GM18505 (cell line): ENCODE results near the gene AKT2.
A peak's percentile ranks its signal among the peaks of the same experiment; 100 is the strongest.

Source experiments
- ATAC-seq: cut with Tn5 transposase; IDR thresholded peaks from one replicate; pipeline ENCODE4 v1.9.1; 2021; ENCODE audit not compliant: unreplicated experiment
- POLR2A ChIP-seq: IDR thresholded peaks from 4 replicates; pipeline ENCODE4 v1.6.1; 2011; ENCODE audit warnings: borderline replicate concordance; ENCODE audit not compliant: insufficient read depth, insufficient read length; ENCODE audit errors: extremely low read depth

AKT2 gene

DNA sequence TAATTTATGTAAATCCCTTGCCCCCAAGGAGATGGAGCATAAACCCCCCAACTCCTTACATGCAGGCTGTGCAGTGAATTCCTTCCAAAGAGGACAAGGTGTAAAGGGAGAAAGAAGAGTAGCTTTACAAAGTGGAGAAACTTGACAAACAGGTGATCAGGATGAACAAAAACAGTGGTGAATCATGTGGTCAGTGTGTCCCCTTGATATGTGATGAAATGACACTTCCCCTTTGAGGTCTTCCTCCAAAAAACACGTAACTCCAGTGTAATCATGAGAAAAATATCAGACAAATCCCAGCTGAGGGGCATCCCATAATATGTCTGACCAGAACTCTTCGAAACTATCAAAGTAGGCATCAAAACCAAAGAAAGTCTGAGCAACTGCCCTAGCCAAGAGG, 29.5 kb upstream of the AKT2 start:
- ATAC-seq = no peak
- TF ChIP-seq POLR2A = no peak

DNA sequence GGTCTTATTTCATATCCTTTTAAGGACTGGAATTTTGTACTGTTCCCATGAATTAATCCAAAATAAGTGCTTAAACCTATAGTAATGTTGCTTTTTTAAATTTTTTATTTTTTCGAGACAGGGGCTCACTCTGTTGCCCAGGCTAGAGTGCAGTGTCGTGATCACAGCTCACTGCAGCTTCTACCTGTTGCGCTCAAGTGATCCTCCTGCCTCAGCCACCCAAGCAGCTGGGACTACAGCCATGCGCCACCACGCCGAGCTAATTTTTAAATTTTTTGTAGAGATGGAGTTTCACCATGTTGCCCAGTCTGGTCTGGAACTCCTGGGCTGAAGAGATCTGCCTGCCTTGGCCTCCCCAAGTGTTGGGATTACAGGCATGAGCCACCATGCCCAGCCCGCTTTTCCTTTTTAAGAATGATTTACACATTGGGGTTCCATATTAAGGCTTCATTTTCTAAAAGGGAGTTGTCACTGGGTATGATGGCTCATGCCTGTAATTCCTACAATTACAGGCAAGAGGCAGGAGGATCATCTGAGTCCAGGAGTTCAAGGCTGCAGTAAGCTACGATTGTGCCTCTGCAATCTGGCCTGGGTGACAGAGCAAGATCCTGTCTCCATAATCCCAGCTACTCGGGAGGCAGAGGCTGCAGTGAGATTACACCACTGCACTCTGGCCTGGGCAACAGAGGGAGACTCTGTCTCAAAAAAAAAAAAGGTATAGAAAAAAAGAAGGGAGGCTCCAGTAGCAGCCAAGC, 28.3 kb upstream of the AKT2 start:
- ATAC-seq = no peak
- no peak for TF ChIP-seq POLR2A

DNA sequence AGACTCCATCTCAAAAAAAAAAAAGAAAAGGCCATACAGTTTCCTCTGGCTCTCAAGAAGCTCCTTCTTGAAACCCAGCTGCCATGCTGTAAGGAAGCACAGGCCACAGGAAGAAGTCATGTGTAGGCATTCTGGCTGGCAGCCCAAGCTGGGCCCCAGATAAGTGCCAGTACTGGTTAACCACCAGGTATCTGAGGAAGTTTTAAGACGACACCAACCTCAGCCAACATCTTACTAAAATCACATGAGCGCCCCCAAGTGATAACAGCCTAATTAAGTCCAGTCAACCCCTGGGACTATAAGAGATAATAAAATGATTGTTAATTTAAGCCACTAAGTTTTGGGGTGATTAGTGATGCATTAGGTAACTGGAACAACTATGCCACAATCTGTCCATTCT, 27.4 kb upstream of the AKT2 start:
- no peak for TF ChIP-seq POLR2A
- ATAC-seq = no peak

DNA sequence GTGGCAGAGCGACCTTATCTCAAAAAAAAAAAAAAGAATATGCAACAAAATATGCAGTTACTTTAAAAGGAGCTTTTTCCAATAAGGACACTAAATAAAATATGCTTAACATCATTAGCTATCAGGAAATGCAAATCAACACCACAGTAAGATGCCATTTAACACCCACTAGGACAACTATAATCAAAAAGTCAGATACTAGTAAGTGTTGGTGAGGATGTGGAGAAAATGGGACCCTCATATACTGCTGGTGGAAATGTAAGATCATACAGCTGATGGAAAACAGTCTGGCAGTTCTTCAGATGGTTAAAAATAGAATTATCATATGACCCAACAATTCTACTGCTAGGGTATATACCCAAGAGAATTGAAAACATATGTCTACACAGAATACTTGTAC, 24.5 kb upstream of the AKT2 start:
- ATAC-seq = no peak
- TF ChIP-seq POLR2A = no peak

DNA sequence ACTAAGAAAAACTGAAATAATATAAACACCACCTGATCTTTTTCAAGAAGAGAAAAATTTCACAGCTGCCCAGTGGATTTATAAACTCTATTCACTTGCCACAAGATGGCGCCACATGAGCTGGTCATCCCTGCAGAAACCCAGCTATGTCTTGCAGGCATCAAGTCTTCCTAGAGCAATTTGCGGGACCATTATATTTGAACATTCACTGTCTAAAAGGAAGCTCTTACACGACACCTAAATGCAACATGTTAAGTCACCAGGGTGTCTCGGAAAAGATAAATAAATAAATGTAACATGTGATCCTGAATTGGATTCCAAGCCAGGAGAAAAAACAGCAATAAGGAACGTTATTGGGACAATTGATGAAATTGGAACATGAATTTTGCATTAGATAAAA, 20.3 kb upstream of the AKT2 start:
- ATAC-seq = no peak
- TF ChIP-seq POLR2A = no peak

DNA sequence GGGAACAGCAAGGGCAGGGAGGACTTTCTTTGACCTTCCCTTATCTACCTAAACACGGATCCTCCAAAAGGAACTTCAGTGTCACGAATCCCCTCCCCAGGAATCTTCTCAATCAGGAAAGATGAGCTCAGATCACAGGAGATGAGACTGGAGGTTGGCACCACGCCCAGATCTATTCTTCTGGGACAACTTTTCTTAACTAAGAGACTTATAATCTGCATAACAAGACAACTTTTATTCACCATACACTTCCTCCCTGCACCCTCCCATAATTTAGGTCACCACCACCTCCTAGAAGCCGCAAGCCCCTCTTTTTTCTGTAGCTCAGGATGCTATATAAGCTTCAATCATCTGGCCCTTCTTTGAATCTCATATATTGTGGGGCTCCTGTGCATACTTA, 19.2 kb upstream of the AKT2 start:
- TF ChIP-seq POLR2A = no peak

DNA sequence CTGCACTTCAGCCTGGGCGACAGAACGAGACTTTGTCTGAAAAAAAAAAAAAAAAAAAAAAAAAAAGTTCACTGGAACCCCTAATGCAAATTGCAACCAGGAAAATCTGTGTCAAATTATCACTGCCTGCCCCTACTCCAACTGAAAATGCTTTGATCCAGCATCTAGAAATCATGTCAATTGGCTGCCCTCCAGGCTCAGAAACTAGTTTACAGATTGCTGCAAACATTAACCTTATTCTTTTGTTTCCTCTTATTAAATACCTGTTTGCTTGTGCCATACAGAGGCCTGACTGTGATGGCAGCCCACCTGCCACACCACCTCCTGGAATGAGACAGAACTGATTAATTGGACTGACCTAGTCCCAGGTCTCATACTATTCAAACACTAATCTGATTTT, 18.6 kb upstream of the AKT2 start:
- TF ChIP-seq POLR2A = no peak
- no peak for ATAC-seq

More for the DNA sequence above, 19.2 kb upstream of the AKT2 start:
- no peak for ATAC-seq

DNA sequence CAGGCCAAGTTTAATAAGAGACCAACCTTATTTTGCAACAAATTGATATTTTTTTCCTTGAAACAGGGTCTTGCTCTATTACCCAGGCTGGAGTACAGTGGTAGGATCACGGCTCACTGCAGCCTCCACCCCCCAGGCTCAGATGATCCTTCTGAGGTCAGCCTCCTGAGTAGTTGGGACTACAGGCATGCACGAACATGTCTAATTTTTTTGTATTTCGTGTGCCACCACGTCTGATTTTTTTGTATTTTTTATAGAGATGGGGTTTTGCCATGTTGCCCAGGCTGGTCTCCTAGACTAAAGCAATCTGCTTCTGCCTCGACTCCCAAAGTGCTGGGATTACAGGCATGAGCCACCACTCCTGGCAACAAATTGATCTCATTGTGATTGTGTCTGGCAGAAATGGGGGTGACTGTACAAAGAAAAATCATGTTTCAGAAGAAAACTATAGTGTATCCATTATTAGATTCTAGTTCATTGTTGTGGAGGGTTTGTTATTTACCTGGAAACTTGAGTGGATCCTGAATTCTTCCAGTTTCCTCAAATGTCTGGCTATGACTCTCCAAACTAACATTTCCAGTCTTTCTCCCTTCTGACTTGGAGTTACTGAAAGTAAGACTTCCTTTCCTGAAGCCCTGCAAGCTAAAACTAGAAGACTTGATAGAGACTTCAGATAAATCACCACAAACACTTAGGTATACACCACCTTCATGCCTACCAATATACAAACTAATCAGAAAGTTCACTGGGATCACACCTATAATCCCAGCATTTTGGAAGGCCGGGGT, 17.3 kb upstream of the AKT2 start:
- no peak for TF ChIP-seq POLR2A
- ATAC-seq = no peak

DNA sequence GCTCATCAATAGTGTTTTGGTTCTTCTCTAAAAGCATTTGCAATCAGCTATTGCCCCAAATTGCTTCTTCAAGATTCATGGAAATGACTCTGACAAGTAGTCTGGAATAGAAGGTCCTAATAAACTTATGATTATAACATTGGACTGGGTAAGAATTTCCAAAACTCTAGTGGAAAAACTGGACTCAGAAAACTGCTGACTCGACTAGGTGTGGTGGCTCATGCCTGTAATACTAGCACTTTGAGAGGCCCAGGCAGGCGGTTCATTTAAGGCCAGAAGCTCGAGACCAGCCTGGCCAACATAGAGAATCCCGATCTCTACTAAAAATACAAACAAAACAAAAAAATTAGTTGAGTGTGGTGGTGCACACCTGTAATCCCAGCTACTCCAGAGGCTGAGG, 15.5 kb upstream of the AKT2 start:
- no peak for ATAC-seq
- TF ChIP-seq POLR2A = no peak

DNA sequence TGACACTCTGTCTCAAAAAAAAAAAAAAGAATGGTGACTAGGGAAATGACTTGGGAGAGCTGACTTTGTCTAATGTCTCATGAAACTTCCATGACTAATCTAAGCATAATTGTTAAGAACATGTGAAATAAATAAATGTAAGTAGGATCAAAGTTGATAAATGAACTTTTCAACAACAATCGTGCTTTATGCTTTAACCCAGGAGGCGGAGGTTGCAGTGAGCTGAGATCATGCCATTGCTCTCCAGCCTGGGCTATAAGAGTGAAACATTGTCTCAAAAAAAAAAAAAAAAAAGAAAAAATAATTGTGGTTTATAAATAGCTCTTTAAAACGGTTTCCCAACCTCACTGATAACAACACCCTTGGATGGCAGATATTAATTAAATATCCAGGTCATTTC, 12.9 kb upstream of the AKT2 start:
- no peak for ATAC-seq
- no peak for TF ChIP-seq POLR2A

DNA sequence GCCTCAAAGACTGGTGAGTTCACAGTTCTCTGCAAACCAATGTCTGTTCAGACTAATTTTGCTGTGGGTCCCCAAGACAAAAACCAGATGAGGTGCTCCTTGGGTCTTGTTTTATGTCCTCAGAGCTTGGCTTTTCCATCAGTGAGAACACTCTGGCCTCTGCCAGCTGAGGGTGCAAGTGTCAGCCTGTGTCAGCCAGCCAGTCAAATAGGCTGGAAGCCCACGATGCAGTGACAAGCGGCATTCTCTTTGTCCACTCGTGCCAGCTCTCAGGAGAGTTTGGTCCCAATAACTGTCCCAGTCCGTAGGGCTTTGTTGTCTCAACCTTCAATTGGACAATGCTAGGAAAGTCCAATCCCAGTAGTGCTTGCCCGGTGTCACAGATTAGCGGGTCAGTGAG, 9.4 kb upstream of the AKT2 start:
- no peak for TF ChIP-seq POLR2A
- no peak for ATAC-seq

DNA sequence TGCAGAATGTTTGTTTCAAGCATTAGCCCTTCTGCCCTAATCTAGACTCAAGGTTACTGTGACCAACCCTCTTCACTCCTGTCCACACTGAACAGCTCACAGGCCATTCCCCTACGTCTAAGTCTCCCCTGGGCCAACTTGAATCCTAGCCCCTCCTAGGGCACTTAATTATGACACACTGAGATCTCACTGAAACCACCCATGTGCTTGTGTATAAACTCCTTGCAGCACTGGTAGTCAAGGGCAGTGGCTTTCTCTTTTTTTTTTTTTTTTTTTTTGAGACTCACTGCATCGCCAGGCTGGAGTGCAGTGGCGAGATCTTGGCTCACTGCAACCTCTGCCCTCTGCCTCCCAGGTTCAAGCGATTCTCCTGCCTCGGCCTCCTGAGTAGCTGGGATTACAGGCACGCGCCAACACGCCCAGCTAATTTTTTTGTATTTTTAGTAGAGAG, 1.9 kb upstream of the AKT2 start:
- no peak for TF ChIP-seq POLR2A
- no peak for ATAC-seq

DNA sequence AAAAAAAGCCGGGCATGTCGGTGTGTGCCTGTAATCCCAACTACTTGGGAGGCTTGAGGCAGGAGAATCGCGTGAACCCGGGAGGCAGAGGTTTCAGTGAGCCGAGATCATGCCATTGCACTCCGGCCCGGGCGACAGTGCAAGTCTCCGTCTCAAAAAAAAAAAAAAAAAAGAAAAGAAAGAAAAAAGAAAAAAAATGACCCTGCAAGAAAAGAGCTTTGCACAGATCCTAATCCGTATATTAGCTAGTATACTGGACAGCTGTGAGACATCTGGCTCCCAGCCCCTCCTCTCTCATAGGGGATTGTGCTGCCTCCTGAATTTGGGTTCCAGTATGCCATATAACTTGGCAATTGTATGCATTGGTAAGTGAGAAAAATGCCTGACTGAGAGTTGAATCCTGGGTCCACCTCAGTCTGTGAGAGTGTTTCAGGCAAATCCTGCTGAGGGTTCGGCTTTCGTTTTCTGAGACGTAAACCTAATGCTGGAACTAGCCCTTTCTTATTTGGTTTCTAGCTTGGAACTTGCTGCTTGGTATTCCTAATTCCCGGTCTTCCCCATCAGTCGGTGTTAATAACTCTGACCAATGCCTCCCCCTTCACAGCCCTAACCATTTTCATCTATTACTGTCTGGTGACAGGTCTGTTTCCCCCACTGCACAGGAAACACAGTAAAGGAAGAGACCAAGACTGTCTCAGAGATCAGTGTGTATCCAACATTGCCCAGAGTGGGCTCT, 1.3 kb upstream of the AKT2 start:
- ATAC-seq = no peak
- no peak for TF ChIP-seq POLR2A

DNA sequence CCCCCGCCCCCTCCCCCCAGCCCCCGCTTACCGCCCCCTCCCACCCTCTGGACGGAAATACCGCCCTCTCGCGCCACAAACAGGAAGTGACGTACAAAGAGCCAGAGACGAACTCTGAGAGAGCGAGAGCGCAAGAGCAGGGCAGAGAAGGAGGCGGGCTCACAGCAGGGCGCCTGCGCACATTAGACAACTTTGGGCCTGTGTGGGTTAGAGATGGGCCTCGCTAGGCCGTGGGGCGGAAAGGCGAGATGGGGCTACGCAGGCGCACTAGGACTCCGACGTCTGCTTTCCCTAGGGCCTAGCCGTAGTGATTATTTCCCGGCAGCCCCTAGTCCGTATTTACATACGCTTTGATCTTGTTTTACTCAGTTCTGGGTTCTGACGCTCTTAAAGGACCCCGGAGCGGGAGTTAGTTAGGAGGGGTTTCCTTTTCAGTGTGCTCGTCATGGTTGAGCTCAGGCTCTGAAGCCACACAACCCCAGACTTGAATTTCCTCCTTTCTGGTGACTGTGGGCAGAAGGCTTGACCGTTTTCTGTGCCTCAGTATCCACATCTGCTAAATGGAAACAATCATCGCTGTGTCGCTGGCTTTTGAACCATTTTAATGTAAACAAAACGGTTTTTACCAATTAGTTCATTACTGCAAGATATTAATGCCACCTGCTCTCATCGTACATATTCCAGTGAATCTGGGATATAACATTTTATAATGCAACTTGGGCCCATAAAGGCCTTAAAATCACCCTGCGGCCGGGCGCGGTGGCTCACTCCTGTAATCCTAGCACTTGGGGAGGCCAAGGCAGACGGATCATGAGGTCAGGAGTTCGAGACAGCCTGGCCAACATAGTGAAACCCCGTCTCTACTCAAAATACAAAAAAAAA, 449 bp upstream of the AKT2 start:
- TF ChIP-seq POLR2A = peak; percentile 73
- ATAC-seq = peak; percentile 85

DNA sequence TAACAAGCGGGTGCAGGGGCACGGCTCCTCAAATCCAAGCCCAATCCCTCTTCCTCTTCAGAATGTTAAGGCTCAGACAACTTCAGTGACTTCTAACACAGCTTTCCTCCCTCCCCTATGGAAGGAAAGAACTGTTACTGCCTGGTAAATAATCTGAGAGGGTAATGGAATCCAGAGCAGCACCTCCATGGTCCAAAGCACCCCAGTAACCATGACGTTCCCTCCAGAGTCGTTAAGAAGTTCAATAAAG, 969 bp downstream of the AKT2 start:
- TF ChIP-seq POLR2A = no peak

More for the DNA sequence above, 969 bp downstream of the AKT2 start:
- ATAC-seq = no peak
